KBM-7 (cell line): Measurements from ENCODE around the gene TOB2.

Source experiments
- DNase-seq: peaks from one replicate; pipeline ENCODE4 v3.0.0-alpha.2; 2015
- in situ Hi-C: fragments of 300-500 bp; cut with MboI; formaldehyde crosslinking; loops from 2 replicates; pipeline ENCODE4 v1.14.3; 2020; ENCODE audit warnings: low sequenced_read_pairs, low pct_unique_long_range_greater_than_20kb, mixed read lengths

Gene TOB2

DNA sequence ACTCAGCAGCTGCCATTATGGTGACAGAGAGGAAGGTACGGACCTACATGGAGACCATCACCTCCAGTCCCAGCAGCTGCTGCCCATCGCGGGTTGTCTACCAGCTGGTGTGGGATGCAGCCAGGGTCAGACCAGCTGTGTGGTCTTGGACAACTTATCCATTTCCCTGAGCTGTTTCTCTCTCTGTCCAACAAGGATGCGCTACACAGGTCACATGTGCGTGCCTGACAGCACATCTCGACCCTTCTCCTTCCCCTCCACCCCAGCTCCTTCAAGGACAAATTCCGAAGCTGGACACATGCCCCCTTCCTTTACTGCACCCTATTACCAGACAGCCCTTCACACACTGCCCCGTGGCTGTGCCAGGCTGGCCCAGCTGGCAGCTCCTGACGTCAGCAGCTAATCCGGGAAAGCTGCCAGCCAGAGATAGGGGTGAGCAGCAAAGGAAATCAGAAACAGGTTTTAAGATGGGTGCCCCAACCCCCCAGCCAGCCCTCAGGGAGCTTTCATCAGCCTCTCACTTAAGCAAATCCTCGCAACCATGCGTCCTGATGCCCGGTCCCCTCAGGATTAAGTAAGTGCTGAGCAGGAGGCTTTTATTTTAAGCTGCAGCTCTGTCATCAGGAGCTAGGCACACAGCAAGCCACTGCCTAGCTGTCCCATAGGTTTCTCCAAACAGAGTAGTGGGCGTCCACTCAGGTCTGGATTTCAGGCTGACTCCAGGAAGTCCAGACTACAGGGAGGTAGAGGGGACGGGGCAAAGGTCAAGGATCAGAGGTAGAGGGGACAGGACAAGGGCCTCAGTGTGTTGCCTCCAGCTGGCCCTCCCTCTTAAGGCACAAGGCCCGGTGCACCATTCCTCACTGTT is 44.6 kb downstream of the TOB2 start:
- DNase-seq: no peak
- in situ Hi-C loops: loop anchor here (10.0 kb wide), 1 partner anchor 113 kb away; no protein-coding TSS in a partner anchor

- no peak for DNase-seq
- in situ Hi-C loops: no loop called here
These were observed 47.7 kb downstream of the TOB2 start for GRCh38 chr22:41398921-41399320.

GRCh38 chr22:41397143-41397811 is 49.3 kb downstream of the TOB2 start:
- in situ Hi-C loops: no loop called here
- DNase-seq: no peak

DNA sequence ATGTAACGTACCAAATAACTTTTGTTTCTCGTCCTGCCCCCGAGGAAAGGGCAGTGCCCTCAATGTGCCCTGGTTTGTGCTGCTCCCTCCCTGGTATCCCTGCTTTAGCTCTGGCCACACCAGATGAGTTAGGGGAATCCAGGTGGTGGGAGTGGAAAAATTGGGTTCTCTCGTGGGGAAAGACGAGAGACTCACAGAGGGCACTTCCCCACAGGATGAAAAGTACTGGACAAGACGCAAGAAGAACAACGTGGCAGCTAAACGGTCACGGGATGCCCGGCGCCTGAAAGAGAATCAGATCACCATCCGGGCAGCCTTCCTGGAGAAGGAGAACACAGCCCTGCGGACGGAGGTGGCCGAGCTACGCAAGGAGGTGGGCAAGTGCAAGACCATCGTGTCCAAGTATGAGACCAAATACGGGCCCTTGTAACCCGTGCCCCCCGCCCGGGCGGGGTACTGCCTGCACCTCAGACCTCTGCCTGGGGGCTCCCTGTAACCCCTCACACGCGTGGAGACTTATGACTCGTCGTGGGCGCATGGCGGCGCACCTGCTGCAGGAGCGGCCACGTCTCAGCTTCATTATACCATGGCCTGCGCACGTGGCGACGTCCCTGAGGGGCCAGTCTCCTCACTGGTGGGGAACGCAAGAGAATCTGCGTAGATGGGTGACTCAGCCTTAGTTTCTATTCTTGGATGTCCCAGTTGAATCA is 50.9 kb downstream of the TOB2 start:
- in situ Hi-C loops: no loop called here

GRCh38 chr22:41394012-41394356 is 52.6 kb downstream of the TOB2 start:
- in situ Hi-C loops: no loop called here
- no peak for DNase-seq

More for the DNA sequence above, 50.9 kb downstream of the TOB2 start:
- no peak for DNase-seq

- in situ Hi-C loops: no loop called here
- DNase-seq: peak; percentile 76
These were observed 59.3 kb downstream of the TOB2 start for GRCh38 chr22:41387341-41387740.

GRCh38 chr22:41384128-41384527 is 62.5 kb downstream of the TOB2 start:
- no peak for DNase-seq
- in situ Hi-C loops: no loop called here
